Measurements from ENCODE around the gene ZNF420. TPM values are rescaled to one million over a fixed set of nuclear protein-coding genes. Genes with fewer than 3 reads are reported as not detected.

Gene ZNF420
- total and polyA plus RNA-seq, 2 of the 8 experiments (the other 6 are each of a cell fraction or from before 2014, with no cell fraction given), result 1.7 to 8.8 TPM

DNA sequence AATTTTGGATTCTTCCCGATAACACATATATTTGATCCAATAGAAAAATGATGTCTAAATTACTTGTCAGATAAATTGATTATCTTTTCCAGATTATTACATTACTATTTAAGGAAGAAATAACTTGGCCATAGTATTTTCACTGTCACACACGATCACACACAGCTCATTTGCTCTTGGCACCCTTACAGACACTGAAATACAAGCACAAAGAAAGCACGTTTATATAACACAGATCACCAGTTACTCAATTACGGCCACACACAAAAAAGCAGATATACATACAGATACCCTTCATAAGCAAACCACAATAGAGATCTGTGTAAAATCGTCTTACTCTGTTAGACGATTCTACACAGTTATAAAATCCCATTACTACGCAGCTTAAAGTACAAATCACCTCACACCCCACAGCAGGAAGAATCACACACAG is 716 bp upstream of the ZNF420 start:
- peaks cover 4 to 18% of the 10 kb centered on the region in 2 experiments for H3K79me2 ChIP-seq (ENCODE audit: control insufficient read depth in 1 of 2, insufficient read depth in 2 of 2, low read length in 2 of 2)
- peak overlapping the region; percentile 95 to 100 (median 98) for H3K4me3 ChIP-seq (ENCODE audit: extremely low read depth in 1 of 4, insufficient read depth in 2 of 4, low read depth in 3 of 4, low read length in 4 of 4)
- no peak overlapping the region for H3K14ac ChIP-seq (ENCODE audit: insufficient read length)
- no peak overlapping the region for H2BK120ac ChIP-seq (replicated peaks; ENCODE audit: low read depth, low read length)
- H3K56ac ChIP-seq (replicated peaks; ENCODE audit: insufficient read length, low read depth, low read length), result no peak overlapping the region
- TF ChIP-seq SP1 (IDR thresholded peaks at IDR 0.05; ENCODE audit: low read depth, low read length) (no peak), NANOG (IDR thresholded peaks at IDR 0.05; ENCODE audit: insufficient read depth, low read depth, low read length, poor library complexity, severe bottlenecking) (no peak), GTF2F1 (IDR thresholded peaks at IDR 0.05; ENCODE audit: borderline replicate concordance, low read depth, low read length) (no peak), POLR2AphosphoS5 (IDR thresholded peaks at IDR 0.05; ENCODE audit: low read depth, low read length) (no peak), ZNF274 (IDR thresholded peaks at IDR 0.05; ENCODE audit: borderline replicate concordance, extremely low read depth, low read length) (no peak), CBX8 (IDR thresholded peaks at IDR 0.05; ENCODE audit: borderline replicate concordance, low read depth, low read length) (no peak), HDAC2 (IDR thresholded peaks at IDR 0.05; ENCODE audit: borderline replicate concordance in 1 of 2, low read depth in 2 of 2, low read length in 2 of 2) (no peak), CHD1 (IDR thresholded peaks at IDR 0.05; ENCODE audit: low read depth, low read length) (no peak), RXRA (IDR thresholded peaks at IDR 0.05; ENCODE audit: insufficient read depth, low read depth, low read length) (no peak), CBX5 (IDR thresholded peaks at IDR 0.05; ENCODE audit: low read depth, low read length) (no peak), EZH2 (IDR thresholded peaks at IDR 0.05; ENCODE audit: low read depth, low read length, severe bottlenecking) (no peak)
- H3K4me2 ChIP-seq (ENCODE audit: insufficient read depth in 1 of 2, low read depth in 2 of 2, low read length in 2 of 2), result peak overlapping the region; percentile 92 to 99
- no peaks in the 10 kb centered on the region for H3K27me3 ChIP-seq (replicated peaks in 1 of 4; ENCODE audit: control insufficient read depth in 3 of 4, extremely low read depth in 1 of 4, insufficient read depth in 3 of 4, low read length in 3 of 4)
- H3K4ac ChIP-seq (replicated peaks; ENCODE audit: insufficient read length, low read depth, low read length), result no peak overlapping the region
- no peaks in the 10 kb centered on the region; a peak in 1 of 8 replicates for H3K36me3 ChIP-seq (ENCODE audit: control insufficient read depth in 2 of 4, insufficient read depth in 4 of 4, low read length in 3 of 4)
- POLR2A ChIA-PET (ENCODE audit: partially characterized antibody), result interaction anchor here (0.6 to 1.5 kb wide), 5 partner anchors 8 to 589 kb away, joined by 3 to 5 read pairs (median 4); partner anchors contain the start of genes ZNF566 and ZNF585A
- CTCF ChIA-PET (ENCODE audit: partially characterized antibody), result no interaction called here
- H3K18ac ChIP-seq (ENCODE audit: extremely low read depth, low read length), result no peak overlapping the region
- H3K79me1 ChIP-seq (ENCODE audit: low read depth, low read length), result peaks cover 10% of the 10 kb centered on the region
- peak overlapping the region in 3 of 4 experiments; percentile 15 to 80 (median 57); a peak in 6 of 7 replicates for H3K9ac ChIP-seq (replicated peaks in 1 of 4; ENCODE audit: extremely low read depth in 1 of 4, low read depth in 3 of 4, low read length in 3 of 4)
- H3K23me2 ChIP-seq (ENCODE audit: low read depth, low read length), result peaks cover 13% of the 10 kb centered on the region
- no peak overlapping the region for H4K8ac ChIP-seq (ENCODE audit: extremely low read depth, insufficient read depth, low read length)
- no peak overlapping the region for H2BK20ac ChIP-seq (ENCODE audit: low read length)
- peak overlapping the region; percentile 15; the same call in 1 of the 2 replicates for H2BK5ac ChIP-seq (ENCODE audit: low read depth, low read length)
- no peak overlapping the region for H3K27ac ChIP-seq (ENCODE audit: low read depth, low read length)
- FAIRE-seq (no peak), DNase-seq (ENCODE audit: low read depth in 1 of 2, low spot score in 2 of 2) (no peak)
- H3K23ac ChIP-seq (ENCODE audit: insufficient read length), result no peak overlapping the region
- no peak overlapping the region for H2BK12ac ChIP-seq (ENCODE audit: low read depth, low read length)
- 38% methylated on average over 7 of the region's 7 CpGs; no CpG with 5 or more reads in 1 of the 2 experiments for WGBS, 2 experiments (ENCODE audit: extremely low coverage in 1 of 2, insufficient coverage in 1 of 2, insufficient read length in 1 of 2, insufficient replicate concordance in 2 of 2, low coverage in 1 of 2, low lambda C conversion rate in 2 of 2, missing lambda C conversion rate in 1 of 2)
- peaks cover 0 to 7% (median under 1%) of the 10 kb centered on the region in 4 experiments; a peak in 3 of 7 replicates for H3K4me1 ChIP-seq (replicated peaks in 1 of 4; ENCODE audit: control insufficient read depth in 3 of 4, insufficient read depth in 4 of 4, low read length in 3 of 4)
- peak overlapping the region; percentile 99 for H2AFZ ChIP-seq (ENCODE audit: low read length)
- H4K5ac ChIP-seq (ENCODE audit: insufficient read length, low read depth, low read length), result no peak overlapping the region
- no peaks in the 10 kb centered on the region for H4K20me1 ChIP-seq (replicated peaks in 1 of 2; ENCODE audit: control insufficient read depth in 1 of 2, insufficient read depth in 2 of 2, low read length in 2 of 2)
- no peak overlapping the region for H2BK15ac ChIP-seq (ENCODE audit: low read length)
- no peak overlapping the region for H2AK5ac ChIP-seq (ENCODE audit: low read depth, low read length)
- H3K9me3 ChIP-seq (ENCODE audit: insufficient read depth in 2 of 2, low read depth in 1 of 2, low read length in 1 of 2), result peaks cover 8 to 9% of the 10 kb centered on the region in 2 experiments; a peak in 3 of 4 replicates
- H4K91ac ChIP-seq (replicated peaks; ENCODE audit: insufficient read length, low read length), result no peak overlapping the region

All from H1 (cell line).